Adrenal gland (tissue), 5 donors: Measurements from ENCODE around the gene SCUBE1.

Experiments
- POLR2A ChIP-seq, 2 donors: fragments of 450-650 bp; IDR thresholded peaks; one replicate each; pipeline ENCODE4 v1.6.1; 2017; ENCODE audit warnings: antibody characterized with exemption in 2 of 2, mild to moderate bottlenecking in 2 of 2, moderate library complexity in 1 of 2
- TF ChIP-seq, protein P1 (sequence below), 6 experiments: fragments of 450-650 bp in 4 of 6; fragments of 200-600 bp in 2 of 6; sonication (generic) in 1 of 6; IDR thresholded peaks; 1 replicate in 5 of 6; 2 replicates in 1 of 6; pipeline versions ENCODE4 v1.5.1 to v1.8.0; 2016 to 2021; ENCODE audit warnings: antibody characterized with exemption in 6 of 6, mild to moderate bottlenecking in 2 of 6, moderate library complexity in 1 of 6
- donor health status: DM: no; HTN: no; CAD: no.

DNA sequence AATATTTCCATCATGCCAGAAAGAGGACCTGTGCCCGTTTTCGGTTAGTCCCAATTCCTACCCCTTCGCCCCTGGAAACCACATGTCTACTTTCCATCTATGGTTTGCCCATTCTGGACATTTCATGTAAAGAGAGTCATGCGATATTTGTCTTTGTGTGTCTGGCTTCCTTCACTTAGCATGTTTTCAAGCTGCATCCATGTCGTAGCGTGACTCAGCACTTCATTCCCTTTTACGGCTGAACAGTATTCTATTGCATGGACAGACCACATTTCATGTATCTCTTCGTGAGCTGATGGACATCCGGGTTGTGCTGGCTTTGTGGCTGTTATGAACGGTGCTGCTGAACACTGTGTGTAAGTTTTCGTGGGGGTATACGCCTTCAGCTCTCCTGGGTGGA, 43.4 kb downstream of the SCUBE1 start:
- TF ChIP-seq, protein P1, sequence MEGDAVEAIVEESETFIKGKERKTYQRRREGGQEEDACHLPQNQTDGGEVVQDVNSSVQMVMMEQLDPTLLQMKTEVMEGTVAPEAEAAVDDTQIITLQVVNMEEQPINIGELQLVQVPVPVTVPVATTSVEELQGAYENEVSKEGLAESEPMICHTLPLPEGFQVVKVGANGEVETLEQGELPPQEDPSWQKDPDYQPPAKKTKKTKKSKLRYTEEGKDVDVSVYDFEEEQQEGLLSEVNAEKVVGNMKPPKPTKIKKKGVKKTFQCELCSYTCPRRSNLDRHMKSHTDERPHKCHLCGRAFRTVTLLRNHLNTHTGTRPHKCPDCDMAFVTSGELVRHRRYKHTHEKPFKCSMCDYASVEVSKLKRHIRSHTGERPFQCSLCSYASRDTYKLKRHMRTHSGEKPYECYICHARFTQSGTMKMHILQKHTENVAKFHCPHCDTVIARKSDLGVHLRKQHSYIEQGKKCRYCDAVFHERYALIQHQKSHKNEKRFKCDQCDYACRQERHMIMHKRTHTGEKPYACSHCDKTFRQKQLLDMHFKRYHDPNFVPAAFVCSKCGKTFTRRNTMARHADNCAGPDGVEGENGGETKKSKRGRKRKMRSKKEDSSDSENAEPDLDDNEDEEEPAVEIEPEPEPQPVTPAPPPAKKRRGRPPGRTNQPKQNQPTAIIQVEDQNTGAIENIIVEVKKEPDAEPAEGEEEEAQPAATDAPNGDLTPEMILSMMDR (IDR thresholded peaks at IDR 0.05) = no peak
- no peak for TF ChIP-seq POLR2A (IDR thresholded peaks at IDR 0.05)
